MM.1S (cell line): ENCODE measurements around the gene CPLX3.

ENCODE experiments used
- DNase-seq: peaks from one replicate; pipeline ENCODE4 v3.0.0-alpha.2; 2015
- H2AFZ ChIP-seq: fragments of 300-600 bp; sonication (generic); 2 replicates; pipeline ENCODE4 v1.6.0; 2016; ENCODE audit warnings: antibody characterized with exemption, low read length
- H3F3A ChIP-seq: fragments of 300-600 bp; sonication (generic); 2 replicates; pipeline ENCODE4 v1.6.1; 2016; ENCODE audit warnings: mild to moderate bottlenecking, antibody characterized with exemption, low read length, moderate library complexity, mixed read lengths; ENCODE audit not compliant: insufficient read depth
- H3K27ac ChIP-seq: fragments of 300-600 bp; sonication (generic); 2 replicates; pipeline ENCODE4 v1.5.1; 2016; ENCODE audit warnings: mild to moderate bottlenecking, low read length
- H3K27me3 ChIP-seq: fragments of 300-600 bp; sonication (generic); replicated peaks from 2 replicates; pipeline ENCODE4 v1.6.0; 2016; ENCODE audit warnings: low read length; ENCODE audit not compliant: insufficient read depth
- H3K36me3 ChIP-seq: fragments of 300-600 bp; sonication (generic); replicated peaks from 2 replicates; pipeline ENCODE4 v1.6.1; 2016; ENCODE audit warnings: mild to moderate bottlenecking, low read length, mixed read lengths; ENCODE audit not compliant: insufficient read depth
- H3K4me1 ChIP-seq: fragments of 300-600 bp; sonication (generic); 2 replicates; pipeline ENCODE4 v1.6.1; 2016; ENCODE audit warnings: low read length, mixed read lengths
- H3K4me2 ChIP-seq: fragments of 300-600 bp; sonication (generic); 2 replicates; pipeline ENCODE4 v1.6.0; 2016; ENCODE audit warnings: low read depth, low read length
- H3K4me3 ChIP-seq: fragments of 300-600 bp; sonication (generic); 2 replicates; pipeline ENCODE4 v1.5.1; 2016; ENCODE audit warnings: low read length, mixed read lengths
- H3K79me2 ChIP-seq: fragments of 300-600 bp; sonication (generic); 2 replicates; pipeline ENCODE4 v1.6.1; 2016; ENCODE audit warnings: mixed run types, low read length, mixed read lengths
- H3K9ac ChIP-seq: fragments of 300-600 bp; sonication (generic); 2 replicates; pipeline ENCODE4 v1.6.1; 2016; ENCODE audit warnings: low read length, mixed read lengths
- H3K9me2 ChIP-seq: fragments of 300-600 bp; sonication (generic); replicated peaks from 2 replicates; pipeline ENCODE4 v1.6.1; 2016; ENCODE audit warnings: mild to moderate bottlenecking, low read length, mixed read lengths; ENCODE audit not compliant: insufficient read depth
- H3K9me3 ChIP-seq: fragments of 300-600 bp; sonication (generic); replicated peaks from 2 replicates; pipeline ENCODE4 v1.6.1; 2016; ENCODE audit warnings: mild to moderate bottlenecking, low read length, mixed read lengths; ENCODE audit not compliant: insufficient read depth
- H4K20me1 ChIP-seq: fragments of 300-600 bp; sonication (generic); 2 replicates; pipeline ENCODE4 v1.6.1; 2016; ENCODE audit warnings: mild to moderate bottlenecking, low read length, moderate library complexity, mixed read lengths; ENCODE audit not compliant: insufficient read depth
- EZH2 ChIP-seq: fragments of 300-600 bp; sonication (generic); optimal IDR thresholded peaks from 2 replicates; pipeline ENCODE3; 2017; ENCODE audit warnings: low read depth, mild to moderate bottlenecking, antibody characterized with exemption, low read length, mixed read lengths
- EZH2phosphoT487 ChIP-seq: fragments of 300-600 bp; sonication (generic); IDR thresholded peaks from 2 replicates; pipeline ENCODE4 v1.6.1; 2018; ENCODE audit warnings: antibody characterized with exemption, low read length
- TF ChIP-seq, protein P1 (sequence below): fragments of 300-600 bp; sonication (generic); IDR thresholded peaks from 2 replicates; pipeline ENCODE4 v1.5.1; 2016; ENCODE audit warnings: antibody characterized with exemption, low read length, mixed read lengths

CPLX3 gene

DNA sequence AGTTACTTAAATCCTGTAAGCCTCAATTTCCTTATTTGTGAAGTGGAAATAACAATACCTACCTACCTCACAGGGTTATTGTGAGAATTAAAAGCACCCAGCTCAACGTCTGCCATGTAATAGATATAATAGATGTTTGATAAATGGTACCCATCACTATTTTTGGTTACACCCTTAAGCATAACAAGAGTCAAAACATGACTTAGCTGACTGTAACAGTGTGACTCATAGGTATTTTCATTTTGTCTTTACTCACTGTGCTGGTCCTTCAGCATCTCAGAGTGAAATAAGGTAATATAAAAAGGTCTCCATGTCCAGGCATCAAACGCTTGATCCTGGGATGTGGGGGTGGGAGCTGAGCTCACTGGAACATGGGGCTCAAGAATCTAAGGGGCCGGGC, 3.1 kb downstream of the CPLX3 start:
- Histone ChIP-seq H3K27ac (no peak overlapping the region), H3K9ac (no peak overlapping the region), H3K27me3 (peaks cover 57% of the 10 kb centered on the region), H3K4me2 (no peak overlapping the region), H2AFZ (no peak overlapping the region), H3F3A (no peaks in the 10 kb centered on the region), H3K9me2 (no peaks in the 10 kb centered on the region), H3K79me2 (no peaks in the 10 kb centered on the region), H4K20me1 (no peaks in the 10 kb centered on the region), H3K9me3 (no peaks in the 10 kb centered on the region), H3K36me3 (no peaks in the 10 kb centered on the region), H3K4me3 (no peak overlapping the region), H3K4me1 (no peaks in the 10 kb centered on the region)
- DNase-seq: no peak
- TF ChIP-seq EZH2phosphoT487: no peak
- TF ChIP-seq EZH2: no peak
- TF ChIP-seq, protein P1, sequence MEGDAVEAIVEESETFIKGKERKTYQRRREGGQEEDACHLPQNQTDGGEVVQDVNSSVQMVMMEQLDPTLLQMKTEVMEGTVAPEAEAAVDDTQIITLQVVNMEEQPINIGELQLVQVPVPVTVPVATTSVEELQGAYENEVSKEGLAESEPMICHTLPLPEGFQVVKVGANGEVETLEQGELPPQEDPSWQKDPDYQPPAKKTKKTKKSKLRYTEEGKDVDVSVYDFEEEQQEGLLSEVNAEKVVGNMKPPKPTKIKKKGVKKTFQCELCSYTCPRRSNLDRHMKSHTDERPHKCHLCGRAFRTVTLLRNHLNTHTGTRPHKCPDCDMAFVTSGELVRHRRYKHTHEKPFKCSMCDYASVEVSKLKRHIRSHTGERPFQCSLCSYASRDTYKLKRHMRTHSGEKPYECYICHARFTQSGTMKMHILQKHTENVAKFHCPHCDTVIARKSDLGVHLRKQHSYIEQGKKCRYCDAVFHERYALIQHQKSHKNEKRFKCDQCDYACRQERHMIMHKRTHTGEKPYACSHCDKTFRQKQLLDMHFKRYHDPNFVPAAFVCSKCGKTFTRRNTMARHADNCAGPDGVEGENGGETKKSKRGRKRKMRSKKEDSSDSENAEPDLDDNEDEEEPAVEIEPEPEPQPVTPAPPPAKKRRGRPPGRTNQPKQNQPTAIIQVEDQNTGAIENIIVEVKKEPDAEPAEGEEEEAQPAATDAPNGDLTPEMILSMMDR: no peak

DNA sequence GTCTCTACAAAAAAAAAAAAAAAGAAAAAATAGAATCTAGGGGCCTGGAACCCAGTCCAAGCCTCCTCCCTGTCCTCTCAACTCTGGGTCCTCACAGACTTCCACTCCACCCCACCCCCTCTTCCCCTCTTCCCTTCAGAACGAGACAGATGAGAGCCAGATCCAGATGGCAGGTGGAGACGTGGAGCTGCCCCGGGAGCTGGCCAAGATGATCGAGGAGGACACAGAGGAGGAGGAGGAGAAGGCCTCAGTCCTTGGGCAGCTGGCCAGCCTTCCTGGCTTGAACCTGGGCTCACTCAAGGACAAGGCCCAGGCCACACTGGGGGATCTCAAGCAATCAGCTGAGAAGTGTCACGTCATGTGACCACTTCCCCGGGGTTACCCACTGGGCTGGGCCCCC, 3.6 kb downstream of the CPLX3 start:
- Histone ChIP-seq H4K20me1 (no peaks in the 10 kb centered on the region), H3K4me1 (no peaks in the 10 kb centered on the region), H3K9me3 (no peaks in the 10 kb centered on the region), H3K36me3 (no peaks in the 10 kb centered on the region), H3F3A (no peaks in the 10 kb centered on the region), H2AFZ (no peak overlapping the region), H3K4me3 (no peak overlapping the region), H3K27me3 (peaks cover 52% of the 10 kb centered on the region), H3K79me2 (no peaks in the 10 kb centered on the region), H3K27ac (no peak overlapping the region), H3K4me2 (no peak overlapping the region), H3K9ac (no peak overlapping the region), H3K9me2 (no peaks in the 10 kb centered on the region)
- DNase-seq: no peak
- TF ChIP-seq EZH2 (no peak), EZH2phosphoT487 (no peak)
- TF ChIP-seq, protein P1: no peak

DNA sequence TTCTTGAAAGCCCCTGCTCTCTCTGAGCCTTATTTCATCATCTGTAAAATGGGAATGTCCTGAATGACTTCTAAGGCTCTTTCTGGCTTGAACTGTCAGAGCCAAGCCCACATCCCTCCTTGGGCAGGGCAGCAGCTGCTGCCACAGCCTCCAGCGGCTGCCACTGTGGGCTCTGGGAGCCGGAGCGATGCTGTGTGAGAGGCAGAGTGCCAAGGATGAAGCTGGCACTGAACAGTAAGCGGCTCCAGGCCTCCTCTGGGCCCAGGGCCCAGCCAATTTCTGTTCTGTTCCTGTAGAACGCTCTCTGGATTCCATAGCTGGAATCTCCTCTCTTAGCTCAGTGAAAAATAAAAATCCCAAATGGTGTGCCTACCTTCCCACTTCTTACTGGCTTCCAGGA, 4.4 kb downstream of the CPLX3 start:
- Histone ChIP-seq H3K4me1 (no peaks in the 10 kb centered on the region), H3K27ac (no peak overlapping the region)
- DNase-seq: no peak

More for the DNA sequence above, 4.4 kb downstream of the CPLX3 start:
- no peak overlapping the region for H3K4me3 ChIP-seq
- no peaks in the 10 kb centered on the region for H3K36me3 ChIP-seq
- no peaks in the 10 kb centered on the region for H4K20me1 ChIP-seq
- H3F3A ChIP-seq: no peaks in the 10 kb centered on the region
- H2AFZ ChIP-seq: no peak overlapping the region
- H3K9me2 ChIP-seq: no peaks in the 10 kb centered on the region
- no peak overlapping the region for H3K4me2 ChIP-seq
- no peaks in the 10 kb centered on the region for H3K79me2 ChIP-seq
- no peak overlapping the region for H3K9ac ChIP-seq
- peaks cover 43% of the 10 kb centered on the region for H3K27me3 ChIP-seq
- TF ChIP-seq EZH2 (no peak), EZH2phosphoT487 (no peak)
- TF ChIP-seq, protein P1: no peak
- H3K9me3 ChIP-seq: no peaks in the 10 kb centered on the region
